ENCODE data around the gene WDR54. TPM values are rescaled to one million over a fixed set of nuclear protein-coding genes. Genes with fewer than 3 reads are reported as not detected.

The WDR54 gene
- total and polyA plus RNA-seq, 10 of the 15 experiments (the other 5 are each of a cell fraction or from before 2014, with no cell fraction given) = 38.2 to 116 (median 89.1) TPM

DNA sequence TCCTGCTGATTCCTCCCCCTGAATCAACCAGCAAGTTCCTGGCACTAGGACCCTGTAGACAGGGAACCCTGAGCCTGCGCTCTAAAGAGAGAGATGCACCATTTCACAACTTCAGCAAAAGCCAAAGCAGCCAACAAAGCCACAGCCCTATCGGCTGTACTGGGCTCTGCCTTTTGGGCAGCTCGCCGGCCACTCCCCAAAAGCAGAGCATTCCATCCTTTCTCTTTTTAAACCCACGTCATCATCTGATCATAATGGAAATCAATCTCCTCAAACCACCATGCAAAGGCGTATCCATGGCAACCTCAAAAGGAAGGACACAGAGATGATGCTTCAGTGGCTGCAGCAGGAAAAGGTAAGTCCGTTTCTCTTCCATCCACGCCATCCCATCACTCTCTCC, 36.1 kb upstream of the WDR54 start:
- DNase-seq (ENCODE audit: low read depth, low spot score) (no peak), ATAC-seq (no peak), FAIRE-seq (no peak)
- no peak overlapping the region for H3K27ac ChIP-seq (ENCODE audit: control insufficient read depth, insufficient read depth)
- ChIA-PET POLR2A (no interaction called here), SMC1A (ENCODE audit: uncharacterized antibody, unreplicated experiment) (no interaction called here), CTCF (interaction anchor here (1.5 kb wide), 1 partner anchor 50 kb away, joined by 5 read pairs; no protein-coding TSS in a partner anchor), RAD21 (ENCODE audit: unreplicated experiment) (no interaction called here)
- H3K4me3 ChIP-seq = no peak overlapping the region
- TF ChIP-seq POLR2A (IDR thresholded peaks at IDR 0.05; ENCODE audit: low read depth, low read length) (no peak), PAX8 (IDR thresholded peaks at IDR 0.05) (no peak), HDGF (IDR thresholded peaks at IDR 0.05) (no peak), KAT2A (conservative IDR thresholded peaks at IDR 0.05; ENCODE audit: control insufficient read depth, low read depth, low read length) (no peak), KLF5 (IDR thresholded peaks at IDR 0.05; ENCODE audit: partially characterized antibody) (no peak), POLR2AphosphoS2 (IDR thresholded peaks at IDR 0.05; ENCODE audit: low read depth, low read length) (no peak), TCF7 (IDR thresholded peaks at IDR 0.05; ENCODE audit: borderline replicate concordance) (no peak)
- TF ChIP-seq, protein P1, sequence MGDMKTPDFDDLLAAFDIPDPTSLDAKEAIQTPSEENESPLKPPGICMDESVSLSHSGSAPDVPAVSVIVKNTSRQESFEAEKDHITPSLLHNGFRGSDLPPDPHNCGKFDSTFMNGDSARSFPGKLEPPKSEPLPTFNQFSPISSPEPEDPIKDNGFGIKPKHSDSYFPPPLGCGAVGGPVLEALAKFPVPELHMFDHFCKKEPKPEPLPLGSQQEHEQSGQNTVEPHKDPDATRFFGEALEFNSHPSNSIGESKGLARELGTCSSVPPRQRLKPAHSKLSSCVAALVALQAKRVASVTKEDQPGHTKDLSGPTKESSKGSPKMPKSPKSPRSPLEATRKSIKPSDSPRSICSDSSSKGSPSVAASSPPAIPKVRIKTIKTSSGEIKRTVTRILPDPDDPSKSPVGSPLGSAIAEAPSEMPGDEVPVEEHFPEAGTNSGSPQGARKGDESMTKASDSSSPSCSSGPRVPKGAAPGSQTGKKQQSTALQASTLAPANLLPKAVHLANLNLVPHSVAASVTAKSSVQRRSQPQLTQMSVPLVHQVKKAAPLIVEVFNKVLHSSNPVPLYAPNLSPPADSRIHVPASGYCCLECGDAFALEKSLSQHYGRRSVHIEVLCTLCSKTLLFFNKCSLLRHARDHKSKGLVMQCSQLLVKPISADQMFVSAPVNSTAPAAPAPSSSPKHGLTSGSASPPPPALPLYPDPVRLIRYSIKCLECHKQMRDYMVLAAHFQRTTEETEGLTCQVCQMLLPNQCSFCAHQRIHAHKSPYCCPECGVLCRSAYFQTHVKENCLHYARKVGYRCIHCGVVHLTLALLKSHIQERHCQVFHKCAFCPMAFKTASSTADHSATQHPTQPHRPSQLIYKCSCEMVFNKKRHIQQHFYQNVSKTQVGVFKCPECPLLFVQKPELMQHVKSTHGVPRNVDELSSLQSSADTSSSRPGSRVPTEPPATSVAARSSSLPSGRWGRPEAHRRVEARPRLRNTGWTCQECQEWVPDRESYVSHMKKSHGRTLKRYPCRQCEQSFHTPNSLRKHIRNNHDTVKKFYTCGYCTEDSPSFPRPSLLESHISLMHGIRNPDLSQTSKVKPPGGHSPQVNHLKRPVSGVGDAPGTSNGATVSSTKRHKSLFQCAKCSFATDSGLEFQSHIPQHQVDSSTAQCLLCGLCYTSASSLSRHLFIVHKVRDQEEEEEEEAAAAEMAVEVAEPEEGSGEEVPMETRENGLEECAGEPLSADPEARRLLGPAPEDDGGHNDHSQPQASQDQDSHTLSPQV (IDR thresholded peaks at IDR 0.05) = no peak
- TF ChIP-seq, protein P2, sequence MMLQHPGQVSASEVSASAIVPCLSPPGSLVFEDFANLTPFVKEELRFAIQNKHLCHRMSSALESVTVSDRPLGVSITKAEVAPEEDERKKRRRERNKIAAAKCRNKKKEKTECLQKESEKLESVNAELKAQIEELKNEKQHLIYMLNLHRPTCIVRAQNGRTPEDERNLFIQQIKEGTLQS (IDR thresholded peaks at IDR 0.05; ENCODE audit: borderline replicate concordance, extremely low read depth, low read depth, low read length) = no peak
- TF ChIP-seq, protein P3, sequence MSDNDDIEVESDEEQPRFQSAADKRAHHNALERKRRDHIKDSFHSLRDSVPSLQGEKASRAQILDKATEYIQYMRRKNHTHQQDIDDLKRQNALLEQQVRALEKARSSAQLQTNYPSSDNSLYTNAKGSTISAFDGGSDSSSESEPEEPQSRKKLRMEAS (IDR thresholded peaks at IDR 0.05; ENCODE audit: low read depth, low read length) = no peak
- TF ChIP-seq, protein P4, sequence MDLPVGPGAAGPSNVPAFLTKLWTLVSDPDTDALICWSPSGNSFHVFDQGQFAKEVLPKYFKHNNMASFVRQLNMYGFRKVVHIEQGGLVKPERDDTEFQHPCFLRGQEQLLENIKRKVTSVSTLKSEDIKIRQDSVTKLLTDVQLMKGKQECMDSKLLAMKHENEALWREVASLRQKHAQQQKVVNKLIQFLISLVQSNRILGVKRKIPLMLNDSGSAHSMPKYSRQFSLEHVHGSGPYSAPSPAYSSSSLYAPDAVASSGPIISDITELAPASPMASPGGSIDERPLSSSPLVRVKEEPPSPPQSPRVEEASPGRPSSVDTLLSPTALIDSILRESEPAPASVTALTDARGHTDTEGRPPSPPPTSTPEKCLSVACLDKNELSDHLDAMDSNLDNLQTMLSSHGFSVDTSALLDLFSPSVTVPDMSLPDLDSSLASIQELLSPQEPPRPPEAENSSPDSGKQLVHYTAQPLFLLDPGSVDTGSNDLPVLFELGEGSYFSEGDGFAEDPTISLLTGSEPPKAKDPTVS (IDR thresholded peaks at IDR 0.05; ENCODE audit: low read depth, low read length) = no peak
- in situ Hi-C loops (cut with MboI) (no loop called here), intact Hi-C loops (cut with micrococcal nuclease; ENCODE audit: unreplicated experiment) (no loop called here)
- no peaks in the 10 kb centered on the region for H3K4me1 ChIP-seq (ENCODE audit: control insufficient read depth, insufficient read depth, low read length)
- no TSS peak for BruUV-seq (replicated peaks)
- no peak overlapping the region for H2AFZ ChIP-seq (ENCODE audit: control insufficient read depth, low read depth, low read length)
- no peak overlapping the region for H3K9ac ChIP-seq (ENCODE audit: control insufficient read depth, insufficient read depth, low read length)
- H3K4me2 ChIP-seq (ENCODE audit: control insufficient read depth, insufficient read depth) = no peak overlapping the region
- H3K9me3 ChIP-seq (replicated peaks; ENCODE audit: control insufficient read depth, insufficient read depth, low read length) = no peaks in the 10 kb centered on the region
- H3K36me3 ChIP-seq (ENCODE audit: control insufficient read depth in 2 of 2, insufficient read depth in 2 of 2, low read length in 1 of 2) = no peaks in the 10 kb centered on the region; a peak in 1 of 4 replicates
- 92% methylated on average over 8 of the region's 8 CpGs for WGBS (ENCODE audit: insufficient coverage, insufficient replicate concordance, low lambda C conversion rate, missing lambda C conversion rate)
- H3K27me3 ChIP-seq (replicated peaks in 1 of 2; ENCODE audit: control insufficient read depth in 2 of 2, insufficient read depth in 2 of 2, low read length in 1 of 2) = no peaks in the 10 kb centered on the region
- peaks cover 19% of the 10 kb centered on the region for H3K79me2 ChIP-seq (ENCODE audit: control insufficient read depth, insufficient read depth, low read length)
- H4K20me1 ChIP-seq (ENCODE audit: control insufficient read depth, insufficient read depth) = peaks cover 3% of the 10 kb centered on the region; the same call in 1 of the 2 replicates

Measured in GM12878 (cell line).